Posterior vena cava (tissue), 2 donors: ENCODE measurements around the gene IGSF9. TPM values are rescaled to one million over a fixed set of nuclear protein-coding genes. Genes with fewer than 3 reads are reported as not detected.

Experiments used
- DNase-seq: peaks from one replicate; pipeline ENCODE4 v3.0.0-alpha.2; 2020; ENCODE audit warnings: low spot score
- intact Hi-C, 2 donors: fragments of 100-400 bp; cut with DNase I; formaldehyde crosslinking; loops; one replicate each; pipeline versions ENCODE4 v1.14.1 to v1.14.2; 2022 to 2023
- total RNA-seq, 2 donors: library from RNA; stranded (reverse); fragmentation: NEBNext Ultra II Directional; extraction: Animal tissue kit (Norgen Biotek cat#: 25700); gene quantifications; one replicate each; pipeline ENCODE4 v1.2.1, GENCODE V29; 2021
- donor health status: DM: yes; HTN: yes; CAD: no.
- donor health status: DM: yes; HTN: yes; CAD: no.

Gene IGSF9
- total RNA-seq, 2 donors from 2014 or later, result 0.10 to 0.42 TPM

- intact Hi-C loops, result no loop called here
These were observed 5.6 kb upstream of the IGSF9 start for GRCh38 chr1:159951016-159951415.

GRCh38 chr1:159949981-159950381 lies 4.6 kb upstream of the IGSF9 start:
- intact Hi-C loops, result no loop called here
- no peak for DNase-seq

More at GRCh38 chr1:159951016-159951415, 5.6 kb upstream of the IGSF9 start:
- DNase-seq, result no peak

- intact Hi-C loops, result no loop called here
- no peak for DNase-seq
These were observed 3.7 kb upstream of the IGSF9 start for GRCh38 chr1:159949123-159949522.

GRCh38 chr1:159947942-159948341 lies 2.5 kb upstream of the IGSF9 start:
- intact Hi-C loops, result no loop called here
- DNase-seq, result no peak

GRCh38 chr1:159946242-159947187 lies 1.1 kb upstream of the IGSF9 start:
- no peak for DNase-seq
- intact Hi-C loops, result no loop called here

- intact Hi-C loops, result loop anchor here in 1 of 2 donors (5.0 kb wide), 1 partner anchor 57 kb away; no protein-coding TSS in a partner anchor
- DNase-seq, result no peak
These were observed 574 bp downstream of the IGSF9 start for GRCh38 chr1:159944623-159945455.

GRCh38 chr1:159943908-159944622 lies 1.3 kb downstream of the IGSF9 start:
- DNase-seq, result no peak

GRCh38 chr1:159943278-159943640 lies 2.2 kb downstream of the IGSF9 start:
- no peak for DNase-seq
- intact Hi-C loops, result loop anchor here in 1 of 2 donors (5.0 kb wide), 1 partner anchor 59 kb away; no protein-coding TSS in a partner anchor

More at GRCh38 chr1:159943908-159944622, 1.3 kb downstream of the IGSF9 start:
- intact Hi-C loops, result loop anchor here in 1 of 2 donors (5.0 kb wide), 1 partner anchor 58 kb away; no protein-coding TSS in a partner anchor

- DNase-seq, result no peak
- intact Hi-C loops, result loop anchor here in 1 of 2 donors (5.0 kb wide), 1 partner anchor 60 kb away; no protein-coding TSS in a partner anchor
These were observed 2.7 kb downstream of the IGSF9 start for GRCh38 chr1:159942632-159943277.

- no peak for DNase-seq
- intact Hi-C loops, result loop anchor here in 1 of 2 donors (5.0 kb wide), 1 partner anchor 60 kb away; no protein-coding TSS in a partner anchor
These were observed 3.5 kb downstream of the IGSF9 start for GRCh38 chr1:159941591-159942560.

GRCh38 chr1:159941141-159941540 lies 4.3 kb downstream of the IGSF9 start:
- DNase-seq, result no peak
- intact Hi-C loops, result loop anchor here in 1 of 2 donors (5.0 kb wide), 1 partner anchor 61 kb away; no protein-coding TSS in a partner anchor

GRCh38 chr1:159940006-159940620 lies 5.3 kb downstream of the IGSF9 start:
- intact Hi-C loops, result loop anchor here in 1 of 2 donors (5.0 kb wide), 1 partner anchor 62 kb away; no protein-coding TSS in a partner anchor
- no peak for DNase-seq

- intact Hi-C loops, result loop anchor here (5.0 kb wide), 2 partner anchors 63 to 68 kb away; no protein-coding TSS in a partner anchor
- no peak for DNase-seq
These were observed 5.8 kb downstream of the IGSF9 start for GRCh38 chr1:159939678-159940002.

- intact Hi-C loops, result loop anchor here in 1 of 2 donors (5.0 kb wide), 1 partner anchor 68 kb away; no protein-coding TSS in a partner anchor
- DNase-seq, result no peak
These were observed 6.3 kb downstream of the IGSF9 start for GRCh38 chr1:159938905-159939677.

GRCh38 chr1:159938211-159938852 lies 7.1 kb downstream of the IGSF9 start:
- DNase-seq, result no peak
- intact Hi-C loops, result loop anchor here in 1 of 2 donors (5.0 kb wide), 1 partner anchor 69 kb away; no protein-coding TSS in a partner anchor
